ENCODE data around the gene ZBED6. TPM values are rescaled to one million over a fixed set of nuclear protein-coding genes. Genes with fewer than 3 reads are reported as not detected.

The ZBED6 gene
- total and polyA plus RNA-seq, 10 of the 15 experiments (the other 5 are each of a cell fraction or from before 2014, with no cell fraction given): 0.13 to 15.9 (median 4.8) TPM

GRCh38 chr1:203778146-203778545 is 17.3 kb upstream of the ZBED6 start:
- DNase-seq (ENCODE audit: low read depth, low spot score) (no peak), FAIRE-seq (no peak), ATAC-seq (no peak)
- ChIA-PET SMC1A (ENCODE audit: uncharacterized antibody, unreplicated experiment) (no interaction called here), RAD21 (ENCODE audit: unreplicated experiment) (interaction anchor here (0.9 kb wide), 1 partner anchor 13 kb away, joined by 3 read pairs; no protein-coding TSS in a partner anchor), POLR2A (no interaction called here), CTCF (no interaction called here)
- Histone ChIP-seq H3K4me1 (ENCODE audit: control insufficient read depth, insufficient read depth, low read length) (no peaks in the 10 kb centered on the region), H3K9me3 (replicated peaks; ENCODE audit: control insufficient read depth, insufficient read depth, low read length) (no peaks in the 10 kb centered on the region), H3K36me3 (ENCODE audit: control insufficient read depth in 2 of 2, insufficient read depth in 2 of 2, low read length in 1 of 2) (0 out of 4 replicates have a peak, but pooled peaks cover 0 to 2% of the 10 kb centered on the region in 2 experiments), H3K9ac (ENCODE audit: control insufficient read depth, insufficient read depth, low read length) (no peak overlapping the region), H3K79me2 (ENCODE audit: control insufficient read depth, insufficient read depth, low read length) (no peaks in the 10 kb centered on the region), H4K20me1 (ENCODE audit: control insufficient read depth, insufficient read depth) (no peaks in the 10 kb centered on the region), H3K27me3 (replicated peaks in 1 of 2; ENCODE audit: control insufficient read depth in 2 of 2, insufficient read depth in 2 of 2, low read length in 1 of 2) (no peaks in the 10 kb centered on the region), H3K27ac (ENCODE audit: control insufficient read depth, insufficient read depth) (no peak overlapping the region), H3K4me2 (ENCODE audit: control insufficient read depth, insufficient read depth) (no peak overlapping the region), H3K4me3 (no peak overlapping the region), H2AFZ (ENCODE audit: control insufficient read depth, low read depth, low read length) (no peak overlapping the region)
- 40% methylated on average over 3 of the region's 3 CpGs for WGBS (ENCODE audit: insufficient coverage, insufficient replicate concordance, low lambda C conversion rate, missing lambda C conversion rate)
- no TSS peak for BruUV-seq (replicated peaks)
- in situ Hi-C loops (cut with MboI): no loop called here
- intact Hi-C loops (cut with micrococcal nuclease; ENCODE audit: unreplicated experiment): no loop called here
- TF ChIP-seq ATF2 (IDR thresholded peaks at IDR 0.05; ENCODE audit: low read length): no peak
- TF ChIP-seq IKZF2 (IDR thresholded peaks at IDR 0.05): no peak
- no peak for TF ChIP-seq HDAC6 (IDR thresholded peaks at IDR 0.05; ENCODE audit: unreplicated experiment)

- Histone ChIP-seq H3K27me3 (replicated peaks in 1 of 2; ENCODE audit: control insufficient read depth in 2 of 2, insufficient read depth in 2 of 2, low read length in 1 of 2) (no peaks in the 10 kb centered on the region), H3K9me3 (replicated peaks; ENCODE audit: control insufficient read depth, insufficient read depth, low read length) (no peaks in the 10 kb centered on the region), H3K36me3 (ENCODE audit: control insufficient read depth in 2 of 2, insufficient read depth in 2 of 2, low read length in 1 of 2) (0 out of 4 replicates have a peak, but pooled peaks cover 0 to 2% of the 10 kb centered on the region in 2 experiments), H3K4me2 (ENCODE audit: control insufficient read depth, insufficient read depth) (no peak overlapping the region), H3K27ac (ENCODE audit: control insufficient read depth, insufficient read depth) (no peak overlapping the region), H4K20me1 (ENCODE audit: control insufficient read depth, insufficient read depth) (no peaks in the 10 kb centered on the region), H2AFZ (ENCODE audit: control insufficient read depth, low read depth, low read length) (no peak overlapping the region), H3K9ac (ENCODE audit: control insufficient read depth, insufficient read depth, low read length) (no peak overlapping the region), H3K4me3 (no peak overlapping the region), H3K4me1 (ENCODE audit: control insufficient read depth, insufficient read depth, low read length) (no peaks in the 10 kb centered on the region), H3K79me2 (ENCODE audit: control insufficient read depth, insufficient read depth, low read length) (no peaks in the 10 kb centered on the region)
- FAIRE-seq (no peak), DNase-seq (ENCODE audit: low read depth, low spot score) (no peak), ATAC-seq (no peak)
- CTCF ChIA-PET: no interaction called here
- 97% methylated on average over 4 of the region's 4 CpGs for WGBS (ENCODE audit: insufficient coverage, insufficient replicate concordance, low lambda C conversion rate, missing lambda C conversion rate)
- intact Hi-C loops (cut with micrococcal nuclease; ENCODE audit: unreplicated experiment): no loop called here
- POLR2A ChIA-PET: no interaction called here
- BruUV-seq (replicated peaks): no TSS peak
- in situ Hi-C loops (cut with MboI): no loop called here
- RAD21 ChIA-PET (ENCODE audit: unreplicated experiment): no interaction called here
- SMC1A ChIA-PET (ENCODE audit: uncharacterized antibody, unreplicated experiment): no interaction called here
- TF ChIP-seq HDAC2 (IDR thresholded peaks at IDR 0.05): no peak
- no peak for TF ChIP-seq LARP7 (IDR thresholded peaks at IDR 0.05)
- no peak for TF ChIP-seq MAX (IDR thresholded peaks at IDR 0.05; ENCODE audit: low read depth, low read length)
- no peak for TF ChIP-seq RAD51 (IDR thresholded peaks at IDR 0.05)
- TF ChIP-seq NKRF (conservative IDR thresholded peaks at IDR 0.05): no peak
- TF ChIP-seq SREBF2 (IDR thresholded peaks at IDR 0.05; ENCODE audit: low read length): no peak
- no peak for TF ChIP-seq POLR2A (IDR thresholded peaks at IDR 0.05; ENCODE audit: low read depth, low read length)
- no peak for TF ChIP-seq CBX3 (IDR thresholded peaks at IDR 0.05; ENCODE audit: borderline replicate concordance, low read depth)
- TF ChIP-seq IKZF2 (IDR thresholded peaks at IDR 0.05): no peak
- no peak for TF ChIP-seq E2F8 (IDR thresholded peaks at IDR 0.05; ENCODE audit: low read depth, partially characterized antibody)
Measured at GRCh38 chr1:203778789-203779188, 16.6 kb upstream of the ZBED6 start.
